ENCODE data around the gene SYNJ2.
A peak's percentile ranks its signal among the peaks of the same experiment; 100 is the strongest.

Gene SYNJ2

GRCh38 chr6:157981395-157982101, at the start of gene SYNJ2:
Gene SYNJ2, plus strand, starts transcription at chr6:157981863. Its CDS starts 99 bp downstream, at chr6:157981962.
- no peak for TF ChIP-seq FOXM1 (IDR thresholded peaks at IDR 0.05; ENCODE audit: borderline replicate concordance, low read depth)
- 0 out of 2 replicates have a peak, but pooled peaks have one; percentile 8 for TF ChIP-seq YY1 (IDR thresholded peaks at IDR 0.05; ENCODE audit: low read depth)
- no peak; the same call in 1 of the 2 replicates for TF ChIP-seq TAF1 (IDR thresholded peaks at IDR 0.05; ENCODE audit: low read depth)
- no peak for TF ChIP-seq CEBPB (IDR thresholded peaks at IDR 0.05)
- TF ChIP-seq TCF12 (IDR thresholded peaks at IDR 0.05; ENCODE audit: low read depth), result peak; percentile 51; the same call in 1 of the 2 replicates
- no peak for TF ChIP-seq REST (IDR thresholded peaks at IDR 0.05; ENCODE audit: low read depth)
- peak; percentile 43; the same call in 1 of the 2 replicates for TF ChIP-seq EP300 (IDR thresholded peaks at IDR 0.05; ENCODE audit: borderline replicate concordance)
- TF ChIP-seq RAD21 (IDR thresholded peaks at IDR 0.05; ENCODE audit: low read depth), result peak; percentile 36; the same call in 1 of the 2 replicates
- TF ChIP-seq, protein P1, sequence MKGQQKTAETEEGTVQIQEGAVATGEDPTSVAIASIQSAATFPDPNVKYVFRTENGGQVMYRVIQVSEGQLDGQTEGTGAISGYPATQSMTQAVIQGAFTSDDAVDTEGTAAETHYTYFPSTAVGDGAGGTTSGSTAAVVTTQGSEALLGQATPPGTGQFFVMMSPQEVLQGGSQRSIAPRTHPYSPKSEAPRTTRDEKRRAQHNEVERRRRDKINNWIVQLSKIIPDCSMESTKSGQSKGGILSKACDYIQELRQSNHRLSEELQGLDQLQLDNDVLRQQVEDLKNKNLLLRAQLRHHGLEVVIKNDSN (IDR thresholded peaks at IDR 0.05), result no peak
- peak; percentile 82 for TF ChIP-seq EGR1 (IDR thresholded peaks at IDR 0.05)
- TF ChIP-seq ZBTB7A (IDR thresholded peaks at IDR 0.05; ENCODE audit: low read depth), result peak; percentile 44; the same call in 1 of the 2 replicates
- TF ChIP-seq, protein P2, sequence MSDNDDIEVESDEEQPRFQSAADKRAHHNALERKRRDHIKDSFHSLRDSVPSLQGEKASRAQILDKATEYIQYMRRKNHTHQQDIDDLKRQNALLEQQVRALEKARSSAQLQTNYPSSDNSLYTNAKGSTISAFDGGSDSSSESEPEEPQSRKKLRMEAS (IDR thresholded peaks at IDR 0.05), result peak; percentile 74
- TF ChIP-seq TEAD4 (IDR thresholded peaks at IDR 0.05), result peak; percentile 95
- TF ChIP-seq NFIC (IDR thresholded peaks at IDR 0.05), result 0 out of 2 replicates have a peak, but pooled peaks have one; percentile 36
- TF ChIP-seq CREB1 (IDR thresholded peaks at IDR 0.05; ENCODE audit: low read depth), result no peak

GRCh38 chr6:157935786-157936185, 45.9 kb upstream of the SYNJ2 start:
- TF ChIP-seq NFIC (IDR thresholded peaks at IDR 0.05) (no peak), EGR1 (IDR thresholded peaks at IDR 0.05) (no peak), FOXM1 (IDR thresholded peaks at IDR 0.05; ENCODE audit: borderline replicate concordance, low read depth) (no peak), REST (IDR thresholded peaks at IDR 0.05; ENCODE audit: low read depth) (no peak), CEBPB (IDR thresholded peaks at IDR 0.05) (no peak)
- TF ChIP-seq, protein P2 (IDR thresholded peaks at IDR 0.05), result no peak
- TF ChIP-seq, protein P1 (IDR thresholded peaks at IDR 0.05), result no peak

DNA sequence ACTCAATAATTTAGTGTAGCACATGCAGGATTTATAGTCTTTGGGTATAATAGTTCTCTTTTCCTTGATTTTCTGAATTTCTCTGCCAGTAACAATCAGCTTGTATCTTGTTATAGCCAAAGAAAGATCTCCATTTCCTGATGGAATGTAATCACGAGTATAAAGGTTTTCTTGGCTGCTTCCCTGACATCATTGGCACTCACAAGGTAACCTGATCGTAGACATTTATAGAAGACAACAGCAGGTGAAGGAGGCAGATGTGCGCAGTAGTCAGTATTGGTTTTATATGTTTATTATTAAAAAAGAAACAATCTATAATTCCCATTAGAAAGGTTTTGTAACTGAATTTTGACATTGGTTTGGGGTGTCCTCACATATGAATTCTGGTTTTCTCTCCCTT, 44.3 kb upstream of the SYNJ2 start:
- TF ChIP-seq EGR1 (IDR thresholded peaks at IDR 0.05) (no peak), ZBTB7A (IDR thresholded peaks at IDR 0.05; ENCODE audit: low read depth) (no peak), CEBPB (IDR thresholded peaks at IDR 0.05) (no peak)

GRCh38 chr6:157937916-157938315, 43.7 kb upstream of the SYNJ2 start:
- TF ChIP-seq CREB1 (IDR thresholded peaks at IDR 0.05; ENCODE audit: low read depth), result no peak
- TF ChIP-seq FOXM1 (IDR thresholded peaks at IDR 0.05; ENCODE audit: borderline replicate concordance, low read depth), result no peak
- no peak for TF ChIP-seq REST (IDR thresholded peaks at IDR 0.05; ENCODE audit: low read depth)
- no peak for TF ChIP-seq ZBTB7A (IDR thresholded peaks at IDR 0.05; ENCODE audit: low read depth)
- TF ChIP-seq NFIC (IDR thresholded peaks at IDR 0.05), result no peak
- TF ChIP-seq TCF12 (IDR thresholded peaks at IDR 0.05; ENCODE audit: low read depth), result no peak

Measured in Ishikawa (cell line).